BJ (cell line): ENCODE measurements around the gene HOGA1. TPM values are rescaled to one million over a fixed set of nuclear protein-coding genes. Genes with fewer than 3 reads are reported as not detected.

Source experiments
- CTCF ChIA-PET: fragments of 350-600 bp; formaldehyde crosslinking; extraction: SDS; loops from one replicate; lab custom pipeline; 2021; ENCODE audit warnings: antibody characterized with exemption, inconsistent platforms; lab: Yijun Ruan, JAX
- POLR2A ChIA-PET: fragments of 300-600 bp; sonication (Branson Sonifier 250); formaldehyde crosslinking; extraction: SDS; loops from one replicate; lab custom pipeline; 2021; ENCODE audit warnings: antibody characterized with exemption; lab: Charles Lee
- DNase-seq: peaks from one replicate; pipeline ENCODE4 v3.0.0-alpha.2; 2011; ENCODE audit warnings: low read depth
- H3K27me3 ChIP-seq: 2 replicates; pipeline ENCODE4 v1.6.0; 2011; ENCODE audit warnings: low read length; ENCODE audit not compliant: control insufficient read depth, insufficient read depth
- H3K36me3 ChIP-seq: 2 replicates; pipeline ENCODE4 v1.5.1; 2011; ENCODE audit warnings: low read length; ENCODE audit not compliant: control insufficient read depth, insufficient read depth
- H3K4me3 ChIP-seq: 2 replicates; pipeline ENCODE4 v1.5.1; 2011; ENCODE audit warnings: low read depth, mild to moderate bottlenecking, control low read depth, low read length
- polyA plus RNA-seq: library from polyadenylated mRNA; depleted of rRNA; stranded (reverse); fragments of >200 nt; gene quantifications from 2 replicates; pipeline ENCODE4 v1.2.3, GENCODE V29; 2011
- TF ChIP-seq, protein P1 (sequence below): IDR thresholded peaks from 2 replicates; pipeline ENCODE4 v1.5.1; 2011; ENCODE audit warnings: low read depth, mild to moderate bottlenecking, control low read depth, inconsistent platforms, low read length, moderate library complexity; ENCODE audit not compliant: insufficient read depth

Gene HOGA1
- polyA plus RNA-seq, 1 experiment = 0.17 TPM

DNA sequence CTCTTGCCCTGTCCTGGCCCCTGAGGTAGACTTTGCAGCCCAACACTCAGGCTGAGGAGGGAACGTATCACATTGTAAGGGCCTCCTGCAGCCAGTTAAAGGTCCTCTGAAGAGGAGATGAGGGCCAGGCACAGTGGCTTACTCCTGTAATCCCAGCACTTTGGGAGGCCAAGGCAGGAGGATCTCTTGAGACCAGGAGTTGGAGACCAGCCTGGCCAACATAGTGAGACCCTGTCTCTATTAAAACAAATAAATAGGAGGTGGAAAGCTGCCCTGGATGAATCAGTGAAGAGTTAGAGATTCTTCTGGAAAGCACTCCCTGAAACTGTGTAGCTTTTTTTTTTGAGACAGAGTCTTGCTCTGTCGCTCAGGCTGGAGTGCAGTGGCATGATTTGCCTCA is 3.0 kb downstream of the HOGA1 start:
- no peak for DNase-seq
- Histone ChIP-seq H3K4me3 (no peak overlapping the region), H3K36me3 (no peaks in the 10 kb centered on the region), H3K27me3 (no peaks in the 10 kb centered on the region)
- ChIA-PET POLR2A (no interaction called here), CTCF (interaction anchor here (1.0 to 1.7 kb wide), 3 partner anchors 10 to 21 kb away, joined by 3 to 5 read pairs (median 3); partner anchors contain the start of gene ANKRD2)
- TF ChIP-seq, protein P1, sequence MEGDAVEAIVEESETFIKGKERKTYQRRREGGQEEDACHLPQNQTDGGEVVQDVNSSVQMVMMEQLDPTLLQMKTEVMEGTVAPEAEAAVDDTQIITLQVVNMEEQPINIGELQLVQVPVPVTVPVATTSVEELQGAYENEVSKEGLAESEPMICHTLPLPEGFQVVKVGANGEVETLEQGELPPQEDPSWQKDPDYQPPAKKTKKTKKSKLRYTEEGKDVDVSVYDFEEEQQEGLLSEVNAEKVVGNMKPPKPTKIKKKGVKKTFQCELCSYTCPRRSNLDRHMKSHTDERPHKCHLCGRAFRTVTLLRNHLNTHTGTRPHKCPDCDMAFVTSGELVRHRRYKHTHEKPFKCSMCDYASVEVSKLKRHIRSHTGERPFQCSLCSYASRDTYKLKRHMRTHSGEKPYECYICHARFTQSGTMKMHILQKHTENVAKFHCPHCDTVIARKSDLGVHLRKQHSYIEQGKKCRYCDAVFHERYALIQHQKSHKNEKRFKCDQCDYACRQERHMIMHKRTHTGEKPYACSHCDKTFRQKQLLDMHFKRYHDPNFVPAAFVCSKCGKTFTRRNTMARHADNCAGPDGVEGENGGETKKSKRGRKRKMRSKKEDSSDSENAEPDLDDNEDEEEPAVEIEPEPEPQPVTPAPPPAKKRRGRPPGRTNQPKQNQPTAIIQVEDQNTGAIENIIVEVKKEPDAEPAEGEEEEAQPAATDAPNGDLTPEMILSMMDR = no peak

DNA sequence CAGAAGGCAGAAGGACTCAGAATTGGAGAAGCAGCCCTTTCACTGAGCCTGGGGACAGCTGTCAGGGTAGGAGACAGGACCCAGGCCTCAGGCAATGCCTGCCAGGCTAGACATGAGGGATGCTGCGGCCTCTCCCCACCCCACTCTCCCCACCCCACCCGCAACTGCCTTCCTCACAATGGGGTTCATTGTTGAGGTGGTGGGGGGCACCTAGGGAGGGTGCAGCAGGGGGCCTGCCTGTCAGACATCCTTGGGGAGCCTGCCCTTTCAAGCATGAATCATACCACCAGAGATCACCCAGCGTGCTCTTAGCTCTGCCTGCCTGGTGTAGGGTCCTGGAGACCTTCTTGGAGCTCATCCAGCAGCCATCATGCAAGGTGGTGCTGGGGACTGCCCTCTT is 5.3 kb downstream of the HOGA1 start, which contains the start of gene C10orf62:
Gene C10orf62 (plus strand): TSS at position 243 of the 400 bp plus-strand sequence. CDS start 177 bp downstream, outside the sequence.
- POLR2A ChIA-PET = no interaction called here
- Histone ChIP-seq H3K27me3 (no peaks in the 10 kb centered on the region), H3K4me3 (no peak within 1 kb of the TSS), H3K36me3 (no peaks in the 10 kb centered on the region)
- CTCF ChIA-PET = interaction anchor here (0.7 to 0.9 kb wide), 4 partner anchors 14 to 196 kb away, joined by 3 to 5 read pairs (median 4); no protein-coding TSS in a partner anchor
- TF ChIP-seq, protein P1 = no peak
- no peak for DNase-seq

GRCh38 chr10:97590082-97590747 is 6.0 kb downstream of the HOGA1 start:
- ChIA-PET POLR2A (no interaction called here), CTCF (interaction anchor here (0.8 to 2.5 kb wide), 5 partner anchors 15 to 19 kb away, joined by 3 to 9 read pairs (median 3); partner anchors contain the start of gene ANKRD2)
- no peak overlapping the region for H3K4me3 ChIP-seq
- no peaks in the 10 kb centered on the region for H3K36me3 ChIP-seq
- TF ChIP-seq, protein P1 = no peak
- no peaks in the 10 kb centered on the region for H3K27me3 ChIP-seq
- DNase-seq = no peak

- POLR2A ChIA-PET = no interaction called here
Observed at GRCh38 chr10:97590748-97591495, 6.7 kb downstream of the HOGA1 start.

More at GRCh38 chr10:97590748-97591495, 6.7 kb downstream of the HOGA1 start:
- TF ChIP-seq, protein P1 = no peak
- Histone ChIP-seq H3K4me3 (no peak overlapping the region), H3K27me3 (no peaks in the 10 kb centered on the region), H3K36me3 (no peaks in the 10 kb centered on the region)
- CTCF ChIA-PET = interaction anchor here (0.5 to 2.5 kb wide), 3 partner anchors 17 to 186 kb away, joined by 3 to 9 read pairs (median 5); partner anchors contain the start of gene ANKRD2
- DNase-seq = no peak
